GM19467 (cell line): Measurements from ENCODE around the gene PIN1.
"Not testable (repeated sequence)": the region's sequence is repeated elsewhere in the genome, so short reads cannot be mapped to it uniquely, and the experiment has no call there.

ENCODE experiments used
- ATAC-seq: cut with Tn5 transposase; IDR thresholded peaks from one replicate; pipeline ENCODE4 v1.9.1; 2021; ENCODE audit warnings: mild to moderate bottlenecking, moderate library complexity; ENCODE audit not compliant: unreplicated experiment

PIN1 gene

GRCh38 chr19:9818175-9818733 is 16.9 kb upstream of the PIN1 start:
- no peak for ATAC-seq

DNA sequence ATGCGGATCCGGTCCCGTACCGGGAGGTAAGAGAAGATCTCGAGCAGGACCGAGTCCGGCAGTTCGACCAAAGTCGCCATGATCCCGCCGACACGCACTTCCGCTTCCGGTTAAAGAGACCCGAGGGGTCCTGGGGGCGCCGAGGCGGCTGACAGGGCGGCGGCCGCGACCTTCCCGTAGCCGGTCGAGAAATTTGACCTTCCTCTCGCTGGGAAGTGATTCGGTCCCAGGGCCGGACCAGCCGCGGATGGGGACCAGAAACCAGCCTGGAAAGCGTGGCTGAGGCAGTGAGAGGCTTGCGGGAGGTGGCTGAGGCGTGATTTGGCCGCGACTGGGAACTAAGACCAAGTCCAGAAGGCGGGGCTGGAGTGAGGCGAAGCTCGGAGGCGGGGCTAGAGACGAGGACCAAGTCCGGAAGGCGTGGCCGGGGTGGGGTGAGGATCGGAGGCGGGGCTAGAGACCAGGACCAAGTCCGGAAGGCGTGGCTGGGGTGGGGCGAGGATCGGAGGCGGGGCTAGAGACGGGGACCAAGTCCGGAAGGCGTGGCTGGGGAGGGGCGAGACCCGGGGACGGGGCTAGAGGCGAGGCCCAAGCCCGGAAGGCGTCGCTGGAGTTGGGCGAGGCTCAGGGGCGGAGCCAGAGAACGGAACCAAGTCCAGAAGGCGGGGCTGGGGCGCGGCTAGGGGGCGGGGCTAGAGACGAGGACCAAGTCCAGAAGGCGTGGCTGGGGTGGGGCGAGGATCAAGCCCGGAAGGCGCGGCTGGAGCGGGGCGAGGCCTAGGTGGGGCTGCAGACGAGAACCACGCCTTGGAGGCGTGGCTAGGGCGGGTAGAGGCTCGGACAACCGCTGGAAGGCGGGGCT is 16.2 kb upstream of the PIN1 start, which contains the start of gene FBXL12:
Gene FBXL12 (minus strand): TSS at position 346 of the 862 bp plus-strand sequence. CDS start 266 bp downstream, at position 80.
- ATAC-seq = peak; percentile 89

DNA sequence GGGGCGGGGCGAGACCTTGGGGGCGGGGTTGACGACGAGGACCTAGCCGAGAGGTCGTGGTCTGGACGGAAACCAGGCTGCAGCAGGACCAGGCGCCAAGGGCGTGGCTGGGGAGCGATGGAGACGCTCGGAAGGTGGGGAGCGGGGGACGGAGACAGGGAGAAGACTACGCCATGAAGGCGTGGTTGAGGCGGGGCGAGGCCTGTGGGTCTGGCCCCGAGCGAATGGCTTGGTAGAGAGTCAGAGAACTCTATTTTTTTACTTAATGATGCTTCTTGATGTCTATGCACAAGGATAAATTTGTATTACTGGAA is 15.6 kb upstream of the PIN1 start:
- ATAC-seq = no peak

- ATAC-seq = not testable (repeated sequence)
These were observed 15.1 kb upstream of the PIN1 start for GRCh38 chr19:9820034-9820433.

DNA sequence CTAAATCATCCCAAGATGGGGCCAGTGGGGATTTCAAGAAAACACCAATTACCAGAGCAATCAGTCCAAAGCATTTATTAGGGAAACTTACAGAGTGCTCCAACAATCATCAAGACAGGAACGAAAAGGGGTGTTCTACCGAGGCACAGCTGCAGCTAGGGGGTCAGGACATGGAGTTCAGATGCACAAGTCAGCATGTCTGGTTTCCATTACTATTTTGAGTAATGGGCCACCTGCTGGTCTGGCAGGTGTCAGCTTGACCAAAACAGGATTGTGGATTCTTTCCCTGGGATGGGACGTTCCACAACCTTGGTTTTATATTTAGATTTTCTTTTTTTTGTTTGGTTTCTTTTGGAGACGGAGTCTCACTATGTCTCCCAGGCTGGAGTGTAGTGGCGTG is 11.3 kb upstream of the PIN1 start:
- no peak for ATAC-seq

DNA sequence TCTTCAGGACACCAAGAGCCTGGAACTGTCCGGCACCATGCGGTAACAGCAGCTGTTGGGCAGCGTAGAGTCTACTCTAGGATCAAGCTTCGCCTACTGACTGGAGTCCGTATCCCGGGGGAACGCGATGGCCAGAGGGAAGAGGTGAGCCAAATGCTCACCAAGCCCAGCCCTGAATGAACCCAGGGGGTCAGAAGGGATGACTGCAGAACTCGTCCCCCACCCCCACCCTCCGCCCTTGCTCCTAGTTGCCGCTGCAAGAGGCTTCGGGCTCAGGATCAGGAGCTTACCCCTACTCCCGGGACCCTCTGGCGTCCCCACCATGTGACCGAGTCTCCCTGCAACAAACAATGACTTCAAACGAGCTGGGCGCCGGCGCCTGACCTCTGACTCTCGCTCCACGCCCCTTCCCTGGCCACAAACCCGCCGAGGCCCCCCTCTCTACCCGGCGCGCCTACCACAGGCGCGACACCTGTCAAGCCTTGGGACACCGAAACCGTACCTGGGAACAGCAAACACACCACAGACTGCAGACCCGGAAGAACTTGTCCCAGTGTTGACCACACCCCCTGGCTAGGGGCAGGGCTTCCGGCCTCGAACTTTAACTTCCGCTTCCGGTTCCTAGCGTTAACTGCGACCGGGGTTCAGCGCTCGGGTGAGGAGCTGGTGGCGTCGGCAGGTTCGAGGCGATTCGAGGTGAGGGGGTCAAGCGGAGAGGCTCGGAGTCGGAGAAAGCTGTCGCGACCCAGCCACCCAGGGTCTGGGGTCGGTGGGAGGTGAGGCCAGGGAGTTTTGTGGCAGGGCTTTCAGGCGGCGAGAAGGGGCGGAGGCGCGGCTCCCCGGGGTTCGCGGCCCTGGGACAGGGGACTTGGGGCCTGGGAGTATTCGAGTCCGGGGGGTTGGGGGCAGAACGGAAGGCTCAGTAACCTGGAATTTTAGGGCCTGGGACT is 7.6 kb upstream of the PIN1 start, which contains the start of gene UBL5:
Gene UBL5 (plus strand): TSS at position 630 of the 950 bp plus-strand sequence. CDS start 420 bp downstream, outside the sequence.
- ATAC-seq = peak; percentile 86

GRCh38 chr19:9828551-9829063 is 6.5 kb upstream of the PIN1 start:
- no peak for ATAC-seq

DNA sequence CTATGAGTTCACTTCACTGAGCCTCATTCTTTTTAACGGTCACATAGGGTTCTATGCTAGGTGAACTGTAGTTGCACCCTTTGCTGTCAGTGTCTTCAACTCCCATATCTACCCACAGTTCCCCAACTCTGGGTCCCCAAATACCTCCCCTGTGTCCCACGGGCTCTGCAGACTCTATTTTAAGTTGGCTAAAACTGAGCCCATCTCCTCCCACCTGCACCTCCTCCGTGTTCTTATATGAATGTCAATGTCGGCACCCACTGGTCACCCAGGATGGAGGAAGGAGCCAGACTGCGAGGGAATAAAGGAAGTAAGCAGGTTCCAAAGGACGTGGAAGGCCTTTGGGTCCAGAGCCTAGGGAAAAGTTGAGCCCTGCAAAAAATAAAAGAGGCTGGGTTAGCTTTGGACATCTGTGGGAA is 802 bp upstream of the PIN1 start:
- ATAC-seq = no peak

GRCh38 chr19:9835507-9835949 is 410 bp downstream of the PIN1 start:
- ATAC-seq = no peak

- ATAC-seq = no peak
These were observed 903 bp downstream of the PIN1 start for GRCh38 chr19:9836021-9836420.

- no peak for ATAC-seq
These were observed 3.2 kb downstream of the PIN1 start for GRCh38 chr19:9838324-9838723.

GRCh38 chr19:9839415-9839814 is 4.3 kb downstream of the PIN1 start:
- no peak for ATAC-seq

DNA sequence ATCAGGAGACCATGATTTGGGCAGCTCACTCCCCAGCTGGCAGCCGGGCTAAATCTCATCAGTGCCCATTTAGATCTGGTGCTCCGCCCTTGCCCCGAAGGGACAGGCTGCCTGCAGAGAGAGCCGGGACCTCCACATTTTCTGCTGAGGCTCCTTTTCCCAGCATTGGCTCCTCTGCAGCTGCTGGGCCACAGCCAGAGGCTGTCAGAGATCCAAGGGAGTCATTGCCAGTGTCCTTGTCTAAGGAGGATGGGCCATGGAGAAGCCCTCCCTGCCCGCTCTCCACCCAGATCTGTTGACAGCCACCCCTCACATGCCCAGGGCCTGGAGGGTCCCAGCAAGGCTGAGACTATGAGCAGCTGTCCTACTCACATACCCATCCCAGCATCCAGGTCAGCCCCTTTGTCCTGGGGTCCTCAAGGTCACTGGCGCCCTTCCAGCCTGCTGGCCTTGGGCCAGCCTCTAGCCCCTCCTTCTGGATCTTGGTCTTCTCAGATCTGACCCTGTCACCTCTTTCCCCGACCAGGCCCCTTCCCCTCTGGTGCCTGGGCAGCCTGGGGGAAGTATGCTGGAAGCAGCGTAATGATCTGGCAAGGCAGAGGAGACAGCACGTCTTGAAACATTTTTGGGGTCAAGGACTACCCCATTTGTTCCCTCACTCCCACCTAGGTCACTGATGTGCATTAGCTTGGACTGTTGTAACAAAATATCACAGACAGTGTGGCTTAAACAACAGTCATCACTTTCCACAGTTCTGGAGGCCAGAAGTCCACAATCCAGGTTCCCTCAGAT is 7.9 kb downstream of the PIN1 start:
- ATAC-seq = no peak

GRCh38 chr19:9843626-9844273 is 8.6 kb downstream of the PIN1 start:
- not testable (repeated sequence) for ATAC-seq

- no peak for ATAC-seq
These were observed 12.1 kb downstream of the PIN1 start for GRCh38 chr19:9847087-9847671.

- ATAC-seq = no peak
These were observed 12.9 kb downstream of the PIN1 start for GRCh38 chr19:9848060-9848459.

- ATAC-seq = no peak
These were observed 13.6 kb downstream of the PIN1 start for GRCh38 chr19:9848762-9849161.

- no peak for ATAC-seq
These were observed 14.7 kb downstream of the PIN1 start for GRCh38 chr19:9849791-9850190.

DNA sequence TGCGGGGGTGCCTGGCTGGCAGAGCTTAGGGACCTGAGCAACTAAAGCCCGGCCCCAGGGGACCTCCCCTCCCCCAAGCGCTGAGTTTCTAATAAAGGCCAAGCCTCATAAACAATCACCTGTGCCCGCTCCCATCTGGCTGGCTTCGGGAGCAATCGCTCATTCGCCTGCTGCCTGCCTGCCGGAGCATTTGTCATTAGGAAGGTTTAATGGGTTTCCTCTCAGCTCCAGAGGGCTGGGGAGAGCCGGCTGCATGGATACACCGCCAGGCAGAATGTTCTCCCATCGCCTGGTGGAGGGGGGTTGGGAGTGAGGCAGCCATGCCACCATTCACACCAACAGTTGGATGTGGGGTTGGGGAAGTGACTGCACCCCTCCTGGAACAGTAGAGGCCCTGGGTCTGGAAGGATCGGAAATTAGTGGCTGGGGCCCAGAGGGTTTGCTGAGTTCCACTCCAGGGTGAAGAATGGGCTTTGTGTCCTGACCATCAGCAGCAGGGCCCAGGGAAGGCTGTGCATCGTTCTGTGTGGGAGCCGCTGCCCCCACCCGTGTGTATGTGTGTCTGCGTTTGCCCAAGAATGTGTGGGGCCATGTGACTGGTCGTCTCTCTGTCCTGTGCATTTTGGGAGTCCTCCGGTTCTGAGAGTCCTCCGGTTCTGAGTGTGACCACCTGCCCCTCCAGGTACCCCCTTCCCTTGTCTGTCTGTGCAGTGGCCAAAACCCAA is 15.3 kb downstream of the PIN1 start:
- ATAC-seq = no peak
